Mucosa of descending colon (tissue), 3 donors: Measurements from ENCODE around the gene RNASE8. TPM values are rescaled to one million over a fixed set of nuclear protein-coding genes. Genes with fewer than 3 reads are reported as not detected.
"Not testable (repeated sequence)": the region's sequence is repeated elsewhere in the genome, so short reads cannot be mapped to it uniquely, and the experiment has no call there.

Source experiments
- ATAC-seq: fragments of 200-7000 bp; cut with Tn5 transposase; one replicate; pipeline ENCODE4 v1.9.1; 2020; ENCODE audit warnings: mild to moderate bottlenecking, moderate library complexity
- DNase-seq, 3 donors: peaks; one replicate each; pipeline ENCODE4 v3.0.0-alpha.2; 2020
- H3K36me3 ChIP-seq: fragments of 200-600 bp; one replicate; pipeline ENCODE4 v1.8.0; 2021; ENCODE audit warnings: low read depth, mild to moderate bottlenecking
- H3K4me1 ChIP-seq: fragments of 200-600 bp; one replicate; pipeline ENCODE4 v1.8.0; 2021; ENCODE audit warnings: low read depth, mild to moderate bottlenecking
- H3K4me3 ChIP-seq: fragments of 200-600 bp; one replicate; pipeline ENCODE4 v1.8.0; 2021; ENCODE audit warnings: mild to moderate bottlenecking
- H3K9me3 ChIP-seq: fragments of 200-600 bp; one replicate; pipeline ENCODE4 v1.8.0; 2021; ENCODE audit warnings: mild to moderate bottlenecking
- CTCF ChIP-seq: fragments of 200-600 bp; IDR thresholded peaks from one replicate; pipeline ENCODE4 v1.8.0; 2022; ENCODE audit warnings: antibody characterized with exemption, mild to moderate bottlenecking
- intact Hi-C, 2 donors: fragments of 100-400 bp; cut with DNase I in 1 of 2; cut with micrococcal nuclease in 1 of 2; formaldehyde crosslinking; loops; one replicate each; pipeline versions ENCODE4 v1.11.0 to v1.11.1; 2022; cut with DNase I, micrococcal nuclease
- long read RNA-seq, 2 donors: library from polyadenylated mRNA; unstranded; transcript quantifications; one replicate each; pipeline ENCODE4 v2.0.0, GENCODE V29; 2019 to 2021
- total RNA-seq, 3 donors: library from RNA; stranded (reverse); fragmentation: NEBNext Ultra II Directional in 2 of 3; extraction: Animal tissue kit (Norgen Biotek cat#: 25700) in 2 of 3; gene quantifications; one replicate each; pipeline versions ENCODE4 v1.2.1 to v1.2.4, GENCODE V29; 2021 to 2023
- donor health status: DM: no; HTN: no; CAD: no; lungs with moderate emphysema.
- donor health status: DM: no; HTN: no; CAD: no.
- donor health status: DM: no; HTN: yes; CAD: no.

Gene RNASE8
- total RNA-seq = not detected
- long read RNA-seq, donor 1 = 0 reads
- long read RNA-seq, donor 2 = 0 reads

- no peak for DNase-seq
- peaks cover 28% of the 10 kb centered on the region for H3K4me1 ChIP-seq
- H3K36me3 ChIP-seq = no peaks in the 10 kb centered on the region
- H3K4me3 ChIP-seq = no peak within 1 kb of the TSS
- TF ChIP-seq CTCF = no peak
- no peak for ATAC-seq
- H3K9me3 ChIP-seq = no peaks in the 10 kb centered on the region
- intact Hi-C loops = no loop called here
Observed at GRCh38 chr14:21057803-21058675, at the start of gene RNASE8. Gene RNASE8 (plus strand): TSS chr14:21057822. CDS start chr14:21057893, 71 bp downstream.

- intact Hi-C loops = loop anchor here in 1 of 2 donors (10.0 kb wide), 1 partner anchor 85 kb away; the partner anchor contains the start of gene ZNF219
- ATAC-seq, H3K36me3 ChIP-seq, DNase-seq, H3K9me3 ChIP-seq, H3K4me3 ChIP-seq, H3K4me1 ChIP-seq: not testable (repeated sequence)
Observed at GRCh38 chr14:21009721-21010120, 47.9 kb upstream of the RNASE8 start.

GRCh38 chr14:21011136-21011535 lies 46.5 kb upstream of the RNASE8 start:
- Histone ChIP-seq H3K4me3 (no peak overlapping the region), H3K4me1 (peaks cover 8% of the 10 kb centered on the region), H3K9me3 (no peaks in the 10 kb centered on the region), H3K36me3 (no peaks in the 10 kb centered on the region)
- DNase-seq = no peak
- ATAC-seq = no peak
- no peak for TF ChIP-seq CTCF
- intact Hi-C loops = loop anchor here in 1 of 2 donors (10.0 kb wide), 1 partner anchor 84 kb away; the partner anchor contains the start of gene ZNF219

- ATAC-seq = peak; percentile 93
- Histone ChIP-seq H3K4me1 (no peaks in the 10 kb centered on the region), H3K4me3 (no peak overlapping the region), H3K36me3 (no peaks in the 10 kb centered on the region), H3K9me3 (no peaks in the 10 kb centered on the region)
- DNase-seq = peak in 2 of 3 donors; percentile 80 to 96
- TF ChIP-seq CTCF = peak; percentile 75
- intact Hi-C loops = loop anchor here in 1 of 2 donors (10.0 kb wide), 1 partner anchor 80 kb away; the partner anchor contains the start of gene ZNF219
Observed at GRCh38 chr14:21014761-21015190, 42.8 kb upstream of the RNASE8 start.

GRCh38 chr14:21015312-21015711 lies 42.3 kb upstream of the RNASE8 start:
- no peak for TF ChIP-seq CTCF
- H3K9me3 ChIP-seq = no peaks in the 10 kb centered on the region
- no peak for ATAC-seq
- H3K4me1 ChIP-seq = no peaks in the 10 kb centered on the region
- H3K4me3 ChIP-seq = no peak overlapping the region
- no peaks in the 10 kb centered on the region for H3K36me3 ChIP-seq
- no peak for DNase-seq
- intact Hi-C loops = loop anchor here in 1 of 2 donors (10.0 kb wide), 1 partner anchor 79 kb away; the partner anchor contains the start of gene ZNF219
